ENCODE results near the gene ARL13A. TPM values are rescaled to one million over a fixed set of nuclear protein-coding genes. Genes with fewer than 3 reads are reported as not detected.

ARL13A gene
- total RNA-seq, 1 experiment from 2014 or later: not detected

GRCh38 chrX:100935767-100936166 lies 33.7 kb upstream of the ARL13A start:
- H2AFZ ChIP-seq (ENCODE audit: low read depth, low read length, poor library complexity, severe bottlenecking): no peak overlapping the region
- H3K9ac ChIP-seq (ENCODE audit: low read length): no peak overlapping the region
- H3K79me2 ChIP-seq (ENCODE audit: insufficient read depth, low read length): no peaks in the 10 kb centered on the region
- POLR2A ChIA-PET: no interaction called here
- no peak overlapping the region for H3K4me2 ChIP-seq (ENCODE audit: low read length)
- CTCF ChIA-PET: no interaction called here
- H3K36me3 ChIP-seq (ENCODE audit: control insufficient read depth in 1 of 2, insufficient read depth in 2 of 2, low read length in 2 of 2): no peaks in the 10 kb centered on the region
- BruUV-seq (replicated peaks): no TSS peak
- no peaks in the 10 kb centered on the region for H3K27me3 ChIP-seq (ENCODE audit: insufficient read depth, low read length)
- H3K27ac ChIP-seq (ENCODE audit: low read depth, low read length): no peak overlapping the region
- H3K4me3 ChIP-seq (replicated peaks in 1 of 2; ENCODE audit: low read depth in 1 of 2, low read length in 2 of 2): no peak overlapping the region
- H3K4me1 ChIP-seq (ENCODE audit: control insufficient read depth in 1 of 2, insufficient read depth in 2 of 2, low read length in 2 of 2): no peaks in the 10 kb centered on the region
- TF ChIP-seq CEBPB (IDR thresholded peaks at IDR 0.05; ENCODE audit: low read depth): no peak
- no peak for TF ChIP-seq CTCF (IDR thresholded peaks at IDR 0.05 in 2 of 3, conservative IDR thresholded peaks at IDR 0.05 in 1 of 3; ENCODE audit: borderline replicate concordance in 1 of 3, insufficient read depth in 1 of 3, low read depth in 2 of 3, low read length in 2 of 3)
- no peak for TF ChIP-seq EGR1 (IDR thresholded peaks at IDR 0.05; ENCODE audit: low read depth)
- TF ChIP-seq MAX (IDR thresholded peaks at IDR 0.05): no peak
- TF ChIP-seq ATF3 (IDR thresholded peaks at IDR 0.05): no peak
- no peak for TF ChIP-seq TCF7L2 (IDR thresholded peaks at IDR 0.05; ENCODE audit: borderline replicate concordance, extremely low read depth, insufficient read depth, insufficient read length)
- TF ChIP-seq JUND (IDR thresholded peaks at IDR 0.05): no peak
- TF ChIP-seq SRF (IDR thresholded peaks at IDR 0.05; ENCODE audit: low read depth): no peak
- RAD21 ChIA-PET (ENCODE audit: low non-redundant PET in 1 of 2, low total read pairs in 2 of 2, uncharacterized antibody in 2 of 2, unreplicated experiment in 2 of 2): no interaction called here
- ATAC-seq: no peak
- intact Hi-C loops (cut with micrococcal nuclease): no loop called here
- H3K9me3 ChIP-seq (ENCODE audit: control insufficient read depth in 1 of 2, insufficient read depth in 1 of 2, low read depth in 1 of 2, low read length in 2 of 2): no peaks in the 10 kb centered on the region
- DNase-seq (ENCODE audit: low read depth, low spot score): no peak
- H4K20me1 ChIP-seq (ENCODE audit: insufficient read depth): no peaks in the 10 kb centered on the region
- no peaks in the 10 kb centered on the region for H3K9me2 ChIP-seq (ENCODE audit: insufficient read depth)

- no peak for TF ChIP-seq CBX3 (IDR thresholded peaks at IDR 0.05; ENCODE audit: low read depth)
- no peak for TF ChIP-seq CTCF (IDR thresholded peaks at IDR 0.05 in 2 of 3, conservative IDR thresholded peaks at IDR 0.05 in 1 of 3; ENCODE audit: borderline replicate concordance in 1 of 3, insufficient read depth in 1 of 3, low read depth in 2 of 3, low read length in 2 of 3)
- no peak for TF ChIP-seq MAX (IDR thresholded peaks at IDR 0.05)
- Histone ChIP-seq H3K9me2 (ENCODE audit: insufficient read depth) (no peaks in the 10 kb centered on the region), H2AFZ (ENCODE audit: low read depth, low read length, poor library complexity, severe bottlenecking) (no peak overlapping the region), H4K20me1 (ENCODE audit: insufficient read depth) (no peaks in the 10 kb centered on the region), H3K4me2 (ENCODE audit: low read length) (no peak overlapping the region), H3K4me3 (replicated peaks in 1 of 2; ENCODE audit: low read depth in 1 of 2, low read length in 2 of 2) (no peak overlapping the region), H3K4me1 (ENCODE audit: control insufficient read depth in 1 of 2, insufficient read depth in 2 of 2, low read length in 2 of 2) (no peaks in the 10 kb centered on the region), H3K9ac (ENCODE audit: low read length) (no peak overlapping the region), H3K27me3 (ENCODE audit: insufficient read depth, low read length) (no peaks in the 10 kb centered on the region), H3K36me3 (ENCODE audit: control insufficient read depth in 1 of 2, insufficient read depth in 2 of 2, low read length in 2 of 2) (no peaks in the 10 kb centered on the region), H3K9me3 (ENCODE audit: control insufficient read depth in 1 of 2, insufficient read depth in 1 of 2, low read depth in 1 of 2, low read length in 2 of 2) (no peaks in the 10 kb centered on the region), H3K79me2 (ENCODE audit: insufficient read depth, low read length) (no peaks in the 10 kb centered on the region), H3K27ac (ENCODE audit: low read depth, low read length) (no peak overlapping the region)
- RAD21 ChIA-PET (ENCODE audit: low non-redundant PET in 1 of 2, low total read pairs in 2 of 2, uncharacterized antibody in 2 of 2, unreplicated experiment in 2 of 2): no interaction called here
- no TSS peak for BruUV-seq (replicated peaks)
- POLR2A ChIA-PET: no interaction called here
- no peak for ATAC-seq
- intact Hi-C loops (cut with micrococcal nuclease): no loop called here
- DNase-seq (ENCODE audit: low read depth, low spot score): no peak
- CTCF ChIA-PET: no interaction called here
These were observed 30.2 kb upstream of the ARL13A start for GRCh38 chrX:100939333-100939732.
